T-helper 22 cell (primary cell): ENCODE measurements around the gene PP2D1.
"Not testable (repeated sequence)": the region's sequence is repeated elsewhere in the genome, so short reads cannot be mapped to it uniquely, and the experiment has no call there.

Source experiments
- DNase-seq: peaks from one replicate; pipeline ENCODE4 v3.0.0-alpha.2; 2020; ENCODE audit warnings: low read depth

The PP2D1 gene, protein sequence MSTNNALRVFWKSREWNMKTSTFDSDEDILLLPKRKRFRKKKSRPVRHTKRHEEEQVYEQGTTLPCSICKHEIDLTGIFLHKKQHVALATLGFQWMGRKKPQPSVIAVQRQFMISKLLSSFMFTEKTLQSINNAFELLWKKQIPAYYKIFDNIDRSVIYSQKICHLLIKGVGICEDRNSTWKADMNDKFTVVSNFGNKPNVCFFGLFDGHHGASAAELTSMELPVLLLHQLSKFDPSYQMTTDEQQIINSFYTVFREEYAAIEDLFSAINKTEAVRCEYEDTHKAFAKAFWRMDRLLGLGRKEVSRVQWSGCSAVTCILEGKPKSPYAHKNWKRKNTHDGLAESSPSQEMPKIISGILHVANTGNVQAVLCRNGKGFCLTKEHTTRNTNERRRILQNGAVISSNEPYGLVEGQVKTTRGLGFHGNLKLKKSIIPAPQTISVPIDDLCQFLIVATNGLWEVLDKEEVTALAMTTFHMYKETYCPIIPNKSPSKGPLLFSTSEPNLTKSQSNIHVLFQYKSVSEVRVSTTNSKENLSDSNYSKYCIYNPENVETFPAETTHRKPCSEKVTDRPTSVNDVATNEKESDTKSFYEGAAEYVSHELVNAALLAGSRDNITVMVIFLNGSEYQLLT

DNA sequence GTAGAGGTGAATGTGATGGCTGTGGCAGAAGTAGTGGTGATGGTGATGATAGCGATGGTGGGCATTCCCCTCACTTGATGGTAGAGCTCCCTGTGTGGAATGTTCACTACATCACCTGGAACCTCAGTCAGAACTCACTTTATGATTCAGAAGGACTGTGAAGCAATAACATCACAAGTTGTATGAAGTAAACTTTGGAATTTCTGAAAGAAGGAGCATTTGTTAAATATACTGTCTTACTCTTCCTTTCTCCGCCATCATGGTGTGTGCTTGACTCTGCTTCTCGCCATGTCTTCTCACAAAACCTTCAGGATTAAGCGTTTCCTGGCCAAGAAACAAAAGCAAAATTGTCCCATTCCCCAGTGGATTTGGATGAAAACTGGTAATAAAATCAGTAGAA, at the start of gene PP2D1:
TSS of gene PP2D1 (minus strand) at position 101 of the 400 bp plus-strand sequence. CDS start 192 bp downstream, outside the sequence.
- no peak for DNase-seq

DNA sequence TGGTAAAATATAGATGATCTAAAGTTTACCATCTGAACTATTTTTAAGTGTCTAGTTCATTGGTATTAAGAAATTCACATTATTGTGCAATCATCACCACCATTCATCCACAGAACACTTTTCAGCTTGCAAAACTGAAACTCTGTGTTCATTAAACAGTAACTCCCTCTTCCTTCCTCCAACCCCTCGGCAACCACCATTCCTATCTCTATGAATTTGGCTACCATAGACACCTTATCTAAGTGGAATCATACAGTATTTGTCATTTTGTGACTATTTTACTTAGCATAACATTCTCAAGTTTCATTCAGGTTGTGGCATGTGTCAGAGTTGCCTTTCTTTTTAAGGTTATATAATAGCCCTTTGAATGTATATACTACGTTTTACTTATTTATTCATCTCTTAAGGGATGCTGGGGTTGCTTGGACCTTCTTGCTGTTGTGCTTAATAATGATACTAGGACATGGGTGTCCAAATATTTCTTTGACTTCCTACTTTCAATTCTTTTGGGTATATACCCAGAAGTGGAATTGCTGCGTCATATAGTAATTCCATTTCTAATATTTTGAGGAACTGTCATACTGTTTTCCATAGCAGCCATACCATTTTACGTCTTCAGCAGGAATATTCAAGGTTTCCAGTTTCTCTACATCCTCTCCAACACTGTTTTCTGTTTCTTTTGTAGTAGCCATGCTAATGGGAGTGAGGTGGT, 49.1 kb upstream of the PP2D1 start:
- DNase-seq, result no peak

DNA sequence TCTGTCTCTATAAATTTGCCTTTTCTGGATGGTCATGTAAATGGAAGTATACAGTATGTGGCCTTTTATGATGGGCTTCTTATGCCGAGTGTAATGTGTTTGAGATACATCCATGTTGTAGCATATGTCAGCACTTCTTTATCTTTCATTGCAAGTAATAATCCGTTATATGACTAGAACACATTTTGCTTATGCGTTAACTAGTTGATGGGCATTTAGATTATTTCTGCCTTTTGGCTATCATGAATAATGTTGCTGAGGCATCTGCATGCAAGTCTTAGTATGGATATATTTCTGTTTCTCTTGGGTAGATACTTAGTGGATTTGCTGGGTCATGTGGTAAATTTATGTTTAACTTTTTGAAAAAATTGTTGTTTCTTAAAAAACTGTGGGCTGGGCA, 47.9 kb upstream of the PP2D1 start:
- DNase-seq, result no peak

DNA sequence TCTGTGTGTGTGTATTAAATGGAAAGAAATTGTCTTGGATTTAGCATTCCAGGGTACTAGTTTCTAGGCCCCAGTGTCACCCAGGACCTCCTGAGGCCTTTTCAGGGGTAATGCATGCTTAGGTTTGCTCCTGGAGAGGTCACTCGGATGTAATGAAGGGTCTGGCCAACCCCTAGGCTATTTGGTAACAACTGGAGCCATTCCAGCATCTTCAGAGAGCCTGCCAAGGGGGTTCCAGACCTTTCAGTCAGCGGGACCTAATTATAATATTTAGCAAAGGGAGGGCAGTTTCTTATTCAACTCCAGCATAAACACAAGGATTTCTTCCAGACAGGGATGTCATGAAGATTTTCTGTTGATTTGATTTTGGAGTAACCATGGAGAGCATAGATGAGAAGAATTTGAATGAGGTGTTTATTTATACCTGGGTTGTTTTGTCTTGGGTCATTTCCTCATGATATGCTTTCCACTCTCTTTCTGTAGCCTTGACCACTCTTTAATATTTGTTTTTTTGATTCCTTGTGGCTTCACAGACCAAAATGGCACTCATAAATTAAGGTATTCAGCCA, 45.6 kb upstream of the PP2D1 start:
- DNase-seq, result no peak

DNA sequence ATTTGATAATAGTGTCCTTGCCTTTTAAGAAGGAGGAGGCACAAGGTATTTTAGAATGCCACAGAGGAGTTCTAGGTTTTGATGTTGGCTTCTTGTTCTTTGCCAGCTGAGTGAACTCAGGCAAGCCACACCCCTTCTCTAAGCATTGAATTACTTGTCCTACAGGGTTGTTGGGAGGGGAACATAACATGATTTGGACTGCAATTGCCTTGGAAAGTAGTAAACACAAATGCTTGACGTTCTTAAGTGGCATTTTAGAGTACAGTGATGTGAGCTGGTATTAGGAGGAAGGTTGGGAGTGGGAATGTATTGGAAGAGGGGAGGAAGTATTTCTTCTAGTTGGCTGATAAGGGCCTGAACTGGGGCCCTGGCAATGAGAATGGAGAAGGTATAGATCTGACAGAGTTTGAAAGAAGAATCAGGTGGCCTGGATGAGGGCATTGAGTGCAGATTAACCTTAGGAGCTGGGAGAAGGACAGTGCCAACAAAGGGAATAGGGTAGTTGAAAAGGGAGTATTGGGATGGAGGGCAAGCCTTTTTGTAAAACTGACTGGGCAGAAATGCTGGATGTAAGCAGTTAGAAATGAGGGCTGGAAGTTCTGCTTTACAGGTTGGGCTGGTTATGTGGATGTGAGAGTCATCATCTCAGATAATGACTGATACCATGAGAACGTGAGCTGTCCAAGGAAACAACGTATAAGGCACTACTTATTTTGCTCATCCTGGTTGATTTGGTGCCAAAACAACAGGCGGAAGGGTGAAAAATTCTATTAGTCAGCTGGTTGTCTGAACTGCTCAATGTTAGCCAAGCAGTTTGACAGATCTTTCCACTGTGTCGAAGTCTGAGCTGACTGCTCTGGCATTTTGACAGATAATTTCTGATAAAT, 44.9 kb upstream of the PP2D1 start:
- DNase-seq, result no peak

DNA sequence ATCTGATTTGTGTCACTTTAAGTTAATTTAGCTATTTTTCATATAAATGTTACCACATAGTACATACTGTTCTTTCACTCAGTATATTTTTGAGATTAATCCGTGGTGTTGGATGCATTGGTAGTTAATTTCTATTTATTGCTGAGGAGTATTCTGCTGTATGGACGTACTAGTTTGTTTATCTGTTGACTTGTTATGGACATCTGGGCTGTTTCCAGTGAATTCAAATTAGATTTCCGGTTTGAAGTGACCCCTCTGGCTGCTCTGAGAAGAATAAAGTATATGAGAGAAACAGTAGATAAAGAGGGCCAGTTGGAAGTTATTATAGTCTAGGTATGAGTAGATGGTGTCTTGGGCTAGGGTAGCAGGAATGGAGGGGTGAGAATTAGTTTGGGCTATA, 43.8 kb upstream of the PP2D1 start:
- no peak for DNase-seq

DNA sequence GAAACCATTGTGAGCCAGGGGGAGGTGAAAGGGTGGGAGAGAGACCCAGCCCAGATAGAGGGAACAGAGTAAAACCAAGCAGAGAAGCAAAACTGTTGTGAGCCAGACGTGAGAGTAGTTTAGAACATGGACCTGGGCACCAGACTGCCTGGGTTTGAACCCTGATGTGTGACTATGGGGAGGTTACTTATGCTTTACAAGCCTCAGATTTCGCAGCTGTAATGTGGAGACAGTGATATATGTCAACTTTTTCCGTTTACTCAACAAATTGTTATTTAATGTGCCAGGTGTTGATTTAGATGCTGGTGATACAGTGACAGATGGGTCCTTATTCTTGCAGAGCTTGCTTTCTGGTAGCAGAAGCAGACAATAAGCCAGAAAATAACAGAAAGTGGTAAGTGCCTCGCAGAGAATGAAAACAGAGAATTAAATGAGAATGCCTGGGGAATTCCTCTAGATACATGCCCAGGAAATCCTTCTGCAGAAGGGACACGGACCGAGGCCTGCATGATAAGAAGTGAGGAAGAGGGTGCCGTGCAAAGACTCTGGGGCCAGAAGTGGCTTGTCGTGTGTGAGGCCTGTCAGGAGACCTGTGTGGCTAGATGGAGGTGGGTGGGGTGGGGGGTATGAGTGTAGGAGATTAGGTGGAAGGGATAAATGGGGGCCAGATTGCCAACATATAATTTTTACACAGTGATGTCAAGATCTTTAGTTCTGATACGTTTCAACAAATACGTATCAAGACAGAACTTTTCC, 43.1 kb upstream of the PP2D1 start:
- no peak for DNase-seq

DNA sequence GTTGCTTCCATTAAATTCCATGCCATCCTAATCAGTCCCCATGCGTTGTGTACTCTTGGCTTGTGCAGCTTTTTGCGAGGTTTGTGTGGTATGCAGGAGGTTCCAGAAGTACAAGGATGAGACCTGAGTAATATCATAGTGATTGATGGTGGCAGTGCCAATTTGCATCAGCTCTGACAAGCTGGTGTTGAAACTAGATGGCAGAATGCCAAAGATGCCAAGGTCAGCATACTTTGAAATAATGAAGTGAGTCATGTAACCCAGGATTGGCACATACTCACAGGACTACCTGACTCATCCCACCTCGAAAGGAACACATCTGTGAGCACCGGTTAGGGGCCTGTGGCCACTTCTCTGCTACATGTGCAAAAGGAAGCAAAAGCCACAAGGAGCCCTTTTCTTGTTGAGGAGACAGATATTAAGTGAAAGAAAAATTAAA, 42.5 kb upstream of the PP2D1 start:
- peak; percentile 75 for DNase-seq

DNA sequence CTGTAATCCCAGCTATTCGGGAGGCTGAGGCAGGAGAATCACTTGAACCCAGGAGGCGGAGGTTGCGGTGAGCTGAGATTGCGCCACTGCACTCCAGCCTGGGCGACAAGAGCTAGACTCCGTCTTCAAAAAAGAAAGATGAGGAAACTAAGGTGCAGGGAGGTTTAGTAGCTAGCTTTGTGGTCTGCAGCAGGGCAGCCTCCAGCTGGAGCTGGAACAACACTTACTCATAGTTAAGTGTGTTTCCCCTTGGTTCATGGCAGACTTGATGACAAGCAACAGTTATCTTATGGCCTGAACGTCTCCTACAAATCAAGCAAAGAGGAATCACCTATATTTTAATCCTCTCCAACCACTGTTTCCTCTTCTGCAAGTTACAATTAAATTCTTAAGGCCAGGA, 40.8 kb upstream of the PP2D1 start:
- no peak for DNase-seq

DNA sequence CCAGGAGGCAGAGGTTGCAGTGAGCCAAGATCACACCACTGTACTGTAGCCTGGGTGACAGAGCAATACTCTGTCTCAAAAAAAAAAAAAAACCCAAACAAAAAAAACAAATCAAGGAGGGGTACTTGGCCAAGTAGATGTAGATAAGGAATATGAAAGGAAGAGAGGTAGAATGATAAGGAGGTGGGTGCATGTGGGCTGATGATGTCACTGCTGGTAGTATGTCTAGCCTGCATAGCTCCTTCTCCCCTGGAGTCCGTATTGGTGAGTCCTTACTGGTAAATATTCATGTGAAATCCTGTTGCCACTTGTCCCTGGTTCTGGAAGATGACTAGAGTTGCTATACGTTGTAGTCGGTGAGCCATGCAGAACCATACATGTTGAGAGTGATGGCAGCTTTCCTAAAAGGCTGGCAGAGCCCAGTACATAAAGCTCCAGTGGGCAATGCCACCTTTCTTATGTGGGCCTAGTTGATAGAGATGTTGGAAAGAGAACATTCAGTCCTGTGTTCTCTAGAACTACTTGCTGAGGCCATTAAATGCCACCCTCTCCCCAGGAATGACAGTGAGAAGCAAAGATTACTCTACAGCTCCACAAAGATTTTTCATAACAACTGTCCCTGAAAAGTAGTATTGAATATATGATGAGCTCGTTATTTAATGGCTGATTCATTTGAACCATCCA, 39.2 kb upstream of the PP2D1 start:
- DNase-seq, result peak; percentile 34

DNA sequence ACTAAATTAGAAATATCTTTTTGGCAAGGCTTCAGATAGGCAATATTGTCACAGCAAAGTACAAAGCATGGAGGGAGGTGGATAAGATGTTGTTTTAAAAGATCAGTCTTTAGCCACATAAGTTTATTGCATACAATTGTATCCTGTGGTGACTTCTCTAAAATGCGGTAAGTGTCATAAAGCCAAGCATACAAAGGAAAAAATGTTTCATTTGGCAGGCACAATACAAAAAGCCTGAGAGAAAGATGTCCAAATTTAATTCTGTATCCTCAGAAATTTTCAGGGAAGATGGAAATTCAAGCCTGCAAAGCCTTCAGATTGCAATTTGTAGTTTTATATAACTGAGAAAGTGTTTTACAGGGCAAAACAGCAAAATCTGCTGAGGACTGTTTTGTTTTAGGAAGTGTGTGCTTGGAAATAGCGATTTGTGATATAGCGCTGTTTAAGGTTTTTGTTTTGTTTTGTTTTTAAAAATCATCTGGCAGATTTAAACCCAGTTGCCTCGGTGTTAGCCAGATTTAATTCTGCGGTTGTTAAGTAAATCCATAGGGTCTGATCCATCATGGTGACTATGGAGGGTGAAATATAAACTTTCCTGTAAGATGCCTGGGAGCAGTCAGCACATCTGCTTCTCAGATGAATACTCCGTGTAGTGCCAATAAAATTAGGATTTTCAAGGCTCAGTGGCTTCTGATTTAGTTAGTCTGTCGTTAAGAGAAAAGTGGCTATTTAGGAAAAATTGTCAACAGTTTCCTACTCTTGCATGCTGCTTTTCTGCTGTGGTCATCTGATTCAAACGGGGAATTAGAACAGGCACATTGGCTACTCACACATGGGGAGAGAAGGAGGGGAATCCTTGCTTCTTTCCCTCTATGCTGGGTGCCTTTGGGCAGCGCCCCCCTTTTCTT, 36.2 kb upstream of the PP2D1 start:
- DNase-seq, result no peak

DNA sequence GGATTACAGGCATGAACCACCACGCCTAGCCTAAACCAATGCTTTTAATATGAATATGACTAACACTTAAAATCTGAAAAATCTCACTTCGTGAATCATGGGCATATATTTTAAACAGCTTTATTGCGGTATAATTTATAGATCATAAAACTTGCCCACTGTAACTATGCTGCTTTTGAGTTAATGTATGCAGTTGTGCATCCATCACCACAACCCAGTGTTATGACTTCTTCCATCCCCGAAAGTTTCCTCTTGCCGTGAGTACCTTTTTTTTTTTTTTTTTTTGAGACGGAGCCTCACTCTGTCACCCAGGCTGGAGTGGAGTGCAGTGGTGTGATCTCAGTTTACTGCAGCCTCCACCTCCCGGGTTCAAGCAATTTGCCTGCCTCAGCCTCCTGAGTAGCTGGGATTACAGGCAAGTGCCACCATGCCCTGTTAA, 35.3 kb upstream of the PP2D1 start:
- DNase-seq, result no peak

DNA sequence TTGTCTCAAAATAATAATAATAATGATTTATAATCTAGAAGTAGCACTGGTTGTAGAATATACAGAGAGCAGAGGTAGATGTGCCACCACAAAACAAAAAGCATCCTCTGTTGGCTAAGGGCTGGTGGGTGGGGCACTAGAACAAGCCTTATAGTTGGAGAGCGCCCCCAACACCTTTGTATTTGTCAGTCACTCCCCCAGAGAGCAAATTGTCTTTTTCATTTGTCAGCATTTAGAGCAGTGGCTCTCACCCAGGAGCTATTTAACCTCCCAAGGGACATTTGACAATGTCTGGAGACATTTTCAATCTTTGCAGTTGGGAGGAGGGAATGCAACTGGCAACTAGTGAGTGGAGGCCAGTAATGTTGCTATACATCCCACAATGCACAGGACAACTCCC, 34.5 kb upstream of the PP2D1 start:
- no peak for DNase-seq

DNA sequence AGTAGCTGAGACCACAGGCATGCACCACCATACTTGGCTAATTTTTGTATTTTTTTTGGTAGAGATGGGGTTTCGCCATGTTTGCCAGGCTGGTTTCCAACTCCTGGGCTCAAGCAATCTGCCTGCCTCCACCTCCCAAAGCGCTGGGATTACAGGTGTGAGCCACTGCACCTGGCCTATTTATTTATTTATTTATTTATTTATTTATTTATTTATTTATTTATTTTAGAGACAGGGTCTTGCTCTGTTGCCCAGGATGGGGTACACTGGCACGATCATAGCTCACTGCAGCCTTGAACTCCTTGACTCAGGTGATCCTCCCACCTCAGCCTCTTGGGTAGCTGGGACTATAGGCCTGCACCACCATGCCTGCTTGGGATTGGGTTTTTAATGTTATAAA, 33.1 kb upstream of the PP2D1 start:
- not testable (repeated sequence) for DNase-seq

DNA sequence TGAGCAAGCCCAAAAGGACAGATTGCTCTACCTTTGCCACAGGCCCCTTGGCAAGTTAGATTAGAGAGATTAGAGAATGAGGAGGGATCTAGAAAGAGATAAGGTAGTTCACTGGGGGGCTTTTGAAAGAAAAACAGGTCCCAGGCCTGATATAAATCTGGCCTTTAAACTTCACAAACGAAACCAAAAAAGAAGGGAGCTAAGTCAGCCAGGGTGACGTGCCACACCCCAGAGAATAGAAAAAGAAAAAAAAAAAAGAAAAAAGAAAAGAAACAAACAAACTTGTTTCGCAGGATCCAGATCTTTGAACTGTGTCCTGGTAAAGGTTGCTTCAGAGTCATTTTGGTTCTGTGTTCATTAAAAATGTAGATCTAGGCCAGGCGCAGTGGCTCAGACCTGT, 31.8 kb upstream of the PP2D1 start:
- no peak for DNase-seq

DNA sequence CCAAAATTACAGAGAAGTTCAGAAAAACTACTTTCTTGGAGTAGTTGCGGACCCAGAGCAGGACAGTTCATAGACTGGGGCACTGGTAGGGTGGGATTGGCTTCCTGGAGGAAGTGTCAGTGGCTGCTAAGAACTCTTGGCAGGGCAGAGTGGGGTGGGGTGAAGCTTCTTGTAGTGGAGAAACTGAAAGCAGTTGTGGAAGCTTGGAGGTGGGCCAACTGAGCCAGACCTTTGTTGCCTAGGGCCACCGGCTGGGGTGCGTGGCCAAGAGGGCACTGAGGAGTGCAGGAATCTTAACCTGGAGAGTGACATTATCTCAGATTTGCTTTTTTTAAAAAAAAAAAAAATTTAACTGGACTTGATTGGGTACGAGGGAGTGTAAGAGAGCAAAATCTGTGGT, 31.3 kb upstream of the PP2D1 start:
- no peak for DNase-seq

DNA sequence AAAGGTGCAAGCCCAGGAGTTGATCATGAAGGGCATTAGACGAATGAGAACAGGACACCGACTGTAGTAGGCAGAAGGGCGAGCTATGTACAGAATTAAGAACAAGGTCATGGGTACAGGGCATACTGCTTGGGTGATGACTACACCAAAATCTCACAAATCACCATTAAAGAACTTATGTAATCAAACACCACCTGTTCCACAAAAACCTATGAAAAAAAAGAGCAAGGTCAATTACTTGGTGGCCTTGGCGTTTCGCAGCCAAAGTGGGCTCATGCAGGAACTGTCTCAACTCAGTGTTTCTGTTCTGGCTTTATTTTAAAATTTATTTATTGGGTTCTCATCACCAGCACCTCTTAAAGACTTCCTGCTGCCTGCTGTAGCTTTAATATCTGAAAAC, 30.3 kb upstream of the PP2D1 start:
- DNase-seq, result no peak

DNA sequence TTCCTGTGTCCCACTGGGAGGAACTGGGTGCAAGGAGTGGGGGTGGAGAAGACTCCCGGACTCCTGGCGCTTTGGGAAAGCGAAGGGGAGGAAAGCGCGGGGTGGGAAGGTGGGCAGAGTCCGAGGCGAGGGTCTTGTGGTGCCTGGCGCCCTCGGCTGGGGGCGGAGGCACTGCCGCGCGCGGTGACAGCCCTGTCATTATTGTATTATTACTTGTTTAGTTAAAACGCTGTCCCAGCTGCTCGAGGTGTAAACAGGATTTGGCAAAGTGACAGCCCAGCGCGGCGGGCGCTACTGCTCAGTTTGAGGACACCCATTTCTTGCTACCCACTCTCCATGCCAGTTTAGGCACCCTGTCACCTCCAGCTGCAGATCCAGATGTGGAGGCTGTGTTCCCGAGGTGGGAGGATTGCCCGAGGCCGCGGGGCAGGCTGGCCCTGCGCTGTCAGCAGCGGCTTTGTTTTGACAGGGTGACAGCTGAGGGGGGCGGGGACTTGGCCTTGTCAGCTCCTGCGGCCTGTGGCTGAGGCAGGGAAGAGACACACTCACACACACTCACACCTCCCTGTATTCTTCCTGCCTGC, 29.2 kb upstream of the PP2D1 start:
- DNase-seq, result peak; percentile 63
